ENCODE data around the gene RPL28.

GRCh38 chr19:55434356-55434919 is 48.7 kb downstream of the RPL28 start:
- no peak for TF ChIP-seq POLR2A (IDR thresholded peaks at IDR 0.05)
- TF ChIP-seq CTCF (IDR thresholded peaks at IDR 0.05), result no peak
- no peak for TF ChIP-seq POLR2AphosphoS5 (IDR thresholded peaks at IDR 0.05; ENCODE audit: insufficient read depth in 1 of 2, low read depth in 1 of 2)

All from vagina (tissue), 2 donors.